GM23248 (cell line): ENCODE results near the gene GPHN. TPM values are rescaled to one million over a fixed set of nuclear protein-coding genes. Genes with fewer than 3 reads are reported as not detected.

Source experiments
- DNase-seq: peaks from one replicate; pipeline ENCODE4 v3.0.0-alpha.2; 2015
- H2AFZ ChIP-seq: fragments of 200-600 bp; sonication (generic); 2 replicates; pipeline ENCODE4 v1.6.1; 2016; ENCODE audit warnings: antibody characterized with exemption
- H3F3A ChIP-seq: fragments of 200-600 bp; sonication (generic); 2 replicates; pipeline ENCODE4 v1.6.1; 2016; ENCODE audit warnings: mild to moderate bottlenecking, antibody characterized with exemption, mixed run types; ENCODE audit not compliant: insufficient read depth
- H3K27ac ChIP-seq: fragments of 200-600 bp; sonication (generic); 2 replicates; pipeline ENCODE4 v1.5.1; 2016; ENCODE audit warnings: mild to moderate bottlenecking
- H3K27me3 ChIP-seq: fragments of 200-600 bp; sonication (generic); replicated peaks from 2 replicates; pipeline ENCODE4 v1.6.1; 2016; ENCODE audit warnings: mild to moderate bottlenecking; ENCODE audit not compliant: insufficient read depth
- H3K36me3 ChIP-seq: fragments of 200-600 bp; sonication (generic); 2 replicates; pipeline ENCODE4 v1.6.1; 2016; ENCODE audit warnings: low read depth, mild to moderate bottlenecking
- H3K4me1 ChIP-seq: fragments of 200-600 bp; sonication (generic); 2 replicates; pipeline ENCODE4 v1.6.1; 2016; ENCODE audit warnings: mild to moderate bottlenecking; ENCODE audit not compliant: insufficient read depth
- H3K4me2 ChIP-seq: fragments of 200-600 bp; sonication (generic); one replicate; pipeline ENCODE4 v1.6.1; 2016; ENCODE audit warnings: mild to moderate bottlenecking; ENCODE audit not compliant: unreplicated experiment
- H3K4me3 ChIP-seq: fragments of 200-600 bp; sonication (generic); 2 replicates; pipeline ENCODE4 v1.5.1; 2016; ENCODE audit warnings: mild to moderate bottlenecking
- H3K79me2 ChIP-seq: fragments of 200-600 bp; sonication (generic); 2 replicates; pipeline ENCODE4 v1.6.1; 2016; ENCODE audit warnings: mild to moderate bottlenecking; ENCODE audit not compliant: insufficient read depth
- H3K9ac ChIP-seq: fragments of 200-600 bp; sonication (generic); 2 replicates; pipeline ENCODE4 v1.6.1; 2016; ENCODE audit warnings: mild to moderate bottlenecking
- H3K9me2 ChIP-seq: fragments of 200-600 bp; sonication (generic); 2 replicates; pipeline ENCODE4 v1.6.1; 2016; ENCODE audit warnings: mixed run types, mild to moderate bottlenecking, moderate library complexity; ENCODE audit not compliant: insufficient read depth
- H3K9me3 ChIP-seq: fragments of 200-600 bp; sonication (generic); one replicate; pipeline ENCODE4 v1.6.1; 2017; ENCODE audit warnings: low read depth
- H4K20me1 ChIP-seq: fragments of 200-600 bp; sonication (generic); 2 replicates; pipeline ENCODE4 v1.6.0; 2016; ENCODE audit not compliant: insufficient read depth
- EZH2 ChIP-seq: fragments of 200-600 bp; sonication (generic); IDR thresholded peaks from 2 replicates; pipeline ENCODE4 v1.6.1; 2018; ENCODE audit warnings: antibody characterized with exemption, mild to moderate bottlenecking; ENCODE audit not compliant: insufficient read depth, poor library complexity, severe bottlenecking
- EZH2phosphoT487 ChIP-seq: fragments of 200-600 bp; sonication (generic); IDR thresholded peaks from 2 replicates; pipeline ENCODE4 v1.6.1; 2018; ENCODE audit warnings: antibody characterized with exemption, moderate library complexity, mild to moderate bottlenecking, low read depth; ENCODE audit not compliant: insufficient read depth
- WGBS, 2 experiments: methylation state at CpG; one replicate each; pipeline ENCODE4 v1.1.6; 2015 to 2017; ENCODE audit warnings: low lambda C conversion rate in 2 of 2, low coverage in 1 of 2; ENCODE audit errors: missing lambda C conversion rate in 2 of 2; 5-methylcytosine and 5-hydroxymethylcytosine counted together
- in situ Hi-C: fragments of 300-500 bp; cut with MboI; formaldehyde crosslinking; loops from 2 replicates; pipeline ENCODE4 v1.15.0; 2020
- polyA plus RNA-seq: library from polyadenylated mRNA; unstranded; fragments of >200 nt; fragmentation: Nextera tagmentation; extraction: Ambion mirVana; gene quantifications from 2 replicates; pipeline ENCODE4 v1.2.1, GENCODE V29; 2016
- total RNA-seq: library from RNA; depleted of rRNA; stranded (reverse); fragments of >200 nt; shearing (Covaris generic); gene quantifications from 2 replicates; pipeline ENCODE4 v1.2.3, GENCODE V29; 2014

The GPHN gene
- total and polyA plus RNA-seq, 2 experiments from 2014 or later = 7.6 to 9.3 TPM

GRCh38 chr14:67010602-67011001, 502.7 kb downstream of the GPHN start:
- Histone ChIP-seq H3K27me3 (no peaks in the 10 kb centered on the region), H3K79me2 (no peaks in the 10 kb centered on the region), H4K20me1 (no peaks in the 10 kb centered on the region), H3K36me3 (no peaks in the 10 kb centered on the region), H3F3A (no peaks in the 10 kb centered on the region), H3K4me1 (no peaks in the 10 kb centered on the region), H3K9me2 (no peaks in the 10 kb centered on the region), H3K4me2 (no peak overlapping the region), H3K9me3 (no peaks in the 10 kb centered on the region), H3K27ac (no peak overlapping the region), H3K9ac (no peak overlapping the region), H2AFZ (no peak overlapping the region), H3K4me3 (no peak overlapping the region)
- in situ Hi-C loops = no loop called here
- WGBS, 2 experiments = 97 to 100% methylated on average over 1 of the region's 1 CpG
- TF ChIP-seq EZH2phosphoT487 (no peak), EZH2 (no peak)
- no peak for DNase-seq

- H3K27me3 ChIP-seq = no peaks in the 10 kb centered on the region
- no peaks in the 10 kb centered on the region for H3K9me3 ChIP-seq
- no peaks in the 10 kb centered on the region for H3K9me2 ChIP-seq
- no peaks in the 10 kb centered on the region for H3F3A ChIP-seq
- H4K20me1 ChIP-seq = no peaks in the 10 kb centered on the region
- no peaks in the 10 kb centered on the region for H3K4me1 ChIP-seq
- no peak overlapping the region for H2AFZ ChIP-seq
- no peaks in the 10 kb centered on the region for H3K36me3 ChIP-seq
- DNase-seq = no peak
- no peak overlapping the region for H3K9ac ChIP-seq
- no peak overlapping the region for H3K27ac ChIP-seq
- H3K79me2 ChIP-seq = no peaks in the 10 kb centered on the region
- in situ Hi-C loops = no loop called here
- TF ChIP-seq EZH2phosphoT487 (no peak), EZH2 (no peak)
- H3K4me3 ChIP-seq = no peak overlapping the region
- H3K4me2 ChIP-seq = no peak overlapping the region
Measured at GRCh38 chr14:67016856-67017255, 508.9 kb downstream of the GPHN start.

- H3F3A ChIP-seq = no peaks in the 10 kb centered on the region
- H3K36me3 ChIP-seq = no peaks in the 10 kb centered on the region
- H3K9ac ChIP-seq = no peak overlapping the region
- no peaks in the 10 kb centered on the region for H3K4me1 ChIP-seq
- DNase-seq = no peak
- no peaks in the 10 kb centered on the region for H3K9me3 ChIP-seq
- no peaks in the 10 kb centered on the region for H3K27me3 ChIP-seq
- no peak overlapping the region for H3K4me3 ChIP-seq
- H3K79me2 ChIP-seq = no peaks in the 10 kb centered on the region
- in situ Hi-C loops = no loop called here
- H3K9me2 ChIP-seq = no peaks in the 10 kb centered on the region
- no peak overlapping the region for H3K27ac ChIP-seq
- no peak overlapping the region for H2AFZ ChIP-seq
- H3K4me2 ChIP-seq = no peak overlapping the region
- TF ChIP-seq EZH2phosphoT487 = no peak
- H4K20me1 ChIP-seq = no peaks in the 10 kb centered on the region
Measured at GRCh38 chr14:67018720-67019119, 510.8 kb downstream of the GPHN start.

GRCh38 chr14:67019796-67020195, 511.8 kb downstream of the GPHN start:
- H3K4me1 ChIP-seq = no peaks in the 10 kb centered on the region

More at GRCh38 chr14:67019796-67020195, 511.8 kb downstream of the GPHN start:
- 94 to 96% methylated on average over 3 of the region's 3 CpGs for WGBS, 2 experiments
- in situ Hi-C loops = no loop called here
- H3K9me3 ChIP-seq = no peaks in the 10 kb centered on the region
- H3K36me3 ChIP-seq = no peaks in the 10 kb centered on the region
- H3K79me2 ChIP-seq = no peaks in the 10 kb centered on the region
- no peak overlapping the region for H3K9ac ChIP-seq
- no peak overlapping the region for H3K4me3 ChIP-seq
- H3K27me3 ChIP-seq = no peaks in the 10 kb centered on the region
- no peak overlapping the region for H2AFZ ChIP-seq
- no peaks in the 10 kb centered on the region for H3F3A ChIP-seq
- DNase-seq = no peak
- no peaks in the 10 kb centered on the region for H3K9me2 ChIP-seq
- no peak overlapping the region for H3K27ac ChIP-seq
- no peak for TF ChIP-seq EZH2
- no peak for TF ChIP-seq EZH2phosphoT487
- H3K4me2 ChIP-seq = no peak overlapping the region
- no peaks in the 10 kb centered on the region for H4K20me1 ChIP-seq
